ENCODE results near the gene C13orf46.

Gene C13orf46

GRCh38 chr13:114009590-114010400, 35.9 kb upstream of the C13orf46 start:
- DNase-seq = no peak

GRCh38 chr13:114008964-114009589, 35.2 kb upstream of the C13orf46 start:
- no peak for DNase-seq

GRCh38 chr13:114007566-114007965, 33.7 kb upstream of the C13orf46 start:
- no peak for DNase-seq

GRCh38 chr13:114005206-114005724, 31.4 kb upstream of the C13orf46 start:
- no peak for DNase-seq

DNA sequence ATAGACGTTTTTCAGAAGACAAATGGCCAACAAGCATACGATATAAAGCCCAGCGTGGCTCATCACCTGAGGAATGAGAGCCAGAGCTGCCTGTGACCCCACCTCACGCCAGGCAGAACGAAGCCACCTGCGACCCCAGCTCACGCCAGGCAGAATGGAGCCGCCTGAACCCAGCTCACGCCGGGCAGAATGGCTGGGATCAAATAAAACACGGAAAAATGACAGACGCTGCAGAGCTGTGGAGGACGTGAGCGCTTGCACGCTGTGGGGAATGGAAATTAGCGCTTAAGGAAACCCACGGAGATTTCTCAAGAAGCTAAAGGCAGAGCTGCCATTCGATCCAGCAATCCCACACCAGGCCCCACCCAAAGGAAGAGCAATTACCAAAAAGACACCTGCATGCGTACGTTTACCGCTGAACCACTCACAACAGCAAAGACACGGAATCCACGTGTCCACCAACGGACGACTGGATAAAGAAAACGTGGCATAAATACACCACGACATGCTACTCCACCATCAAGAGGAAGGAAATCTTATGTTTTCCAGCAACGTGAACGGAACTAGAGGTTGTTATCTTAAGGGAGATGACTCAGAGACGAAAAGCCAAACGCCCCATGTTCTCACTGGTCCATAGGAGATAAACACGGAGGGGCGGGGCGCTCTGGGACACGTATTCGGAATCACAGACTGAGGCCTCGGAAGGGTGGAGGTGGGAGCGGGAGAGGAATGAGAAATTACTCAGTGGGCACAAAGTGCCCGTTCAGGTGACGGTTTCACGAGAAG, 30.7 kb upstream of the C13orf46 start:
- no peak for DNase-seq

GRCh38 chr13:114002771-114003321, 29.0 kb upstream of the C13orf46 start:
- no peak for DNase-seq

GRCh38 chr13:114002009-114002544, 28.2 kb upstream of the C13orf46 start:
- DNase-seq = no peak

GRCh38 chr13:114001331-114002008, 27.6 kb upstream of the C13orf46 start:
- no peak for DNase-seq

- DNase-seq = no peak
Observed at GRCh38 chr13:114000151-114001040, 26.5 kb upstream of the C13orf46 start.

- no peak for DNase-seq
Observed at GRCh38 chr13:113999618-113999910, 25.7 kb upstream of the C13orf46 start.

DNA sequence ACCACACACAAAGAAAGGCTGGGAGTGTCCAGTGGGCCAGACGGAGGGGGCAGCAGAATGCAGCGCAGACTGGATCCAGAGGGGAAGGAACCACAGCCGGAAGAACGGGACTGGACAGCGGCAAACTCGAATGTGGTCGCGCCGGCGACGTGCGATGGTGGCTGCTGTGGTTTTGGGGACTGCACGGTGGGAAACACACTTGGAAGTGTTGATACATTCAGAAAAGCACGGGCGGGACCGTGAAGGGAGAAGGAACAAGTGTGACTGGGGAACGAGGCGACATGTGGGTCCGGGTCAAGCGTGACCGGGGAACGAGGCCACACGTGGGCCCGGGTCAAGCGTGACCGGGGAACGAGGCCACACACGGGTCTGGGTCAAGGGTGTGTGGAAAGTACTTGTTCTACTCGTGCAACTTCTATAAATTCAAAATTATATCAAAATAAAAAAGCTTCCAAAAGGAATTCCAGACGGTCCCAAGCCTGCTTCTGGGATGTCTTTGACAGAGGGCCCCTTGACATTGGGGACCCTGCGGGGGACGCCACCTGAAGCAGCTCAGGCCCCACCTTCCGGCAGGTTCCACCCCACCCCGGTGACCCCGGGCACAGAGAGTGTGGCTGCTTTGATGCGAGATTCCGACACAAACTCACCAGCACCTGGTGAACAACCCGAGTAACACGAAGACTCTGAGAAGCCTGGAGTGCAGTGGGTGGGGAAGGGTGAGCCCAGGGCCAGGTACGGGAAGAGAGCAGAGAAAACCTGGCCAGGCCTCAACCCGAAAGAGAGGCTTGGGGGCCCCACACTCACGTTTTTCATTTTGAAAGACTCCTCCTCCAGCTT, 25.1 kb upstream of the C13orf46 start:
- DNase-seq = no peak

GRCh38 chr13:113997845-113998751, 24.2 kb upstream of the C13orf46 start:
- no peak for DNase-seq

DNA sequence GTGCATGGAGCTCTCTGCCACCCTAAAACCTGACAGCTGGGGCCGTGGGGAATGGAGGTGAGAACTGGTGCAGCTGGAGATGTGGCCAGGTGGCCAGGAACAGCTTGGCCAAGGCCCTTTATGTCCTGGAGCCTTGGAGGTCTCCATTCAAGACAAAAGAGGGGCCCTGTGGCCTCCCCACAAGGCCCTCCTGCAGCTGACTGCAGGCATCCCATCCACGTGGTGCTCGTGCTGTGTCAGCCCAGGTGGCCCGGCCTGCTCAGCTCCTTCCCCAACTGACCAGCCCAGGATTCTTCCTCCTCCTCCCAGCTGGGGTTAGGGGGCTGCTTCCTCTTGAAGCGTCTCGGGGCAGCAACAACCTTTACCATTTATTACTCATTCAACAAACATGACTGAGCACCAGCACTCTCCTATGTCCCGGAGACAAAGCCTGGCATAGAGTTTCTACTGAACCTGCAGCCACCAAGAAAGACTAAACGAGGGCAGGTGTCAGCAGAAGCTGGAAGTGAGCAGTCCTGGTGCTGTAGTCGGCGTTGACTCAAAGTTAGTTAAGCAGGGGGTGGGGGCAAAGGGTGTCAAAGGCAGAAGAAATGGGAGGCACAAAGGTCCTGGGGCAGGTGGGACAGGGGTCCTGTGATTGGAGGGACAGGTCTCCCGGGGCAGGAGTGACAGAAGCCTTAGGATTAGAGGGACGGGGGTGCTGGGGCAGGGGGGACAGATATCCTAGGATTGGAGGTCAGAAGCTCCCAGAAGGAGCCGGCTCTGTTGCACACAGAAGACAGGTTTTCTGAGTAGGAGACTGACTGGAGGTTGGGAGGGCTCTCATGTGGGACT, 23.3 kb upstream of the C13orf46 start:
- DNase-seq = no peak

GRCh38 chr13:113996081-113996911, 22.4 kb upstream of the C13orf46 start:
- no peak for DNase-seq

DNA sequence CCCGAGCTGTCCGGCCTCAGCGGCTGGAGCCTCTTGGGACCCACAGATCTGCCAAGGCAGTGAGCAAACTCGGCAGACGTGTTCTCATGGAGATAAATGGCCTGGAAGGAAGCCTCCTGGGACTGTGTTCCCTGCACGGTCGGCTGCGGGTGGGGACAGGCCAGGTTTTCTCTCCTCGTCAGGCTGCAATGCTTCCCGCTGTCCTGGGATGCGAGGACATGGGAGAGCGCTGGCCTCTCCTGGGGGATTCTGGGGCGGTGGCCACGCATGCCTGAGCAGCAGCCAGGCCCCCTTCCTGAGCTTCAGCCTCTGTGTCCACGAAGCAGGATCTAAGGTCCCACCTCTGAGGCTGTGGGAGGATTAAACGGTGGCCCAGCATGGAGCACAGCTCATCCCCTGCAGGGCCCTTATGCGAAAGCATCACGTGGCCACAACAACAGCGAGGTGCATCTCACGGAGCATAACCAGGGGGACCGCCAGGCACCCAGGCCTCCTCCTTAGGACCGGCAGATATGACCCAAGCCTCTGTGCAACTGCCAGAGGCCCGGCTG, 21.2 kb upstream of the C13orf46 start:
- DNase-seq = no peak

DNA sequence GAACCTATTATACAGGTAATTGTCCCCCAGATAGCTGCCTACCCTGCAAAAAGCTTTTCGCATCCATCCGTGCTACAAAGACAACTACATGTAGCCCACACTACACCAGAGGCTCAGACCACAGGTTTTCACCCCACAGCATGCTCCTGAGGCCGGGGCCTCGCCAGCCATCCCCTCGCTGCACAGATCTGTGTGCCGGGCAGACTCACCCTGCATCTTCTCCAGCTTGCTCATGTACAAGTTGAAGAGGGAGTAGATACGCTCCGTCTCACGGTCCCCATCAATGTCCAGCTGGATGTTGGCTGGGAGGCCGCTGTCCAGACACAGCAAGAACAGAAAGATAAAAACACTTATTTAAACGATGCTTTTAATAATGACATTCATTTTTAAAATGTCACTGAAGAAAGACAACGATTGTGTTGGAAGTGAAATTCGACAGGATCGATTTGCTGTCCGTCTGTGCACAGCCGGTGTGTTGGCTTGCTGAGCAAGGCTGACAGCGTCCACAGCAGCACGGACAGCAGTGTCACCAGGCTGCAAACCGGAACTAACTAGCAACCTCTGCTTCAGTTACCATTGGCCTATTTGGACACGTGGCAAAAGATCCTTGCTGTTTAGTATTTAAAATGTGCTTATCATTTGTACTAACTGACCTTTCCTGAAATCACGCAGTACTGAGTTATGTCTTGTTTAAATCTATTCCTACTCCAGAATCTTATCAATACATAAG, 18.6 kb upstream of the C13orf46 start:
- DNase-seq = no peak

All from effector CD8-positive, alpha-beta T cell (primary cell).